ENCODE results near the gene SMCHD1.

Gene SMCHD1

GRCh38 chr18:2774669-2775068, 119.1 kb downstream of the SMCHD1 start:
- no peak overlapping the region for H3K27ac ChIP-seq
- no peak for TF ChIP-seq ZFX (IDR thresholded peaks at IDR 0.05)
- no peak for TF ChIP-seq CTCF (conservative IDR thresholded peaks at IDR 0.05)

- no peak overlapping the region for H3K27ac ChIP-seq
- TF ChIP-seq ZFX (IDR thresholded peaks at IDR 0.05): no peak
- no peak for TF ChIP-seq CTCF (conservative IDR thresholded peaks at IDR 0.05)
Measured at GRCh38 chr18:2776601-2777000, 121.1 kb downstream of the SMCHD1 start.

GRCh38 chr18:2777241-2777640, 121.7 kb downstream of the SMCHD1 start:
- no peak for TF ChIP-seq ZFX (IDR thresholded peaks at IDR 0.05)
- TF ChIP-seq CTCF (conservative IDR thresholded peaks at IDR 0.05): no peak
- H3K27ac ChIP-seq: no peak overlapping the region

- TF ChIP-seq ZFX (IDR thresholded peaks at IDR 0.05) (no peak), CTCF (conservative IDR thresholded peaks at IDR 0.05) (no peak)
- H3K27ac ChIP-seq: no peak overlapping the region
Measured at GRCh38 chr18:2780750-2781149, 125.2 kb downstream of the SMCHD1 start.

GRCh38 chr18:2787225-2787624, 131.7 kb downstream of the SMCHD1 start:
- H3K27ac ChIP-seq: no peak overlapping the region
- TF ChIP-seq CTCF (conservative IDR thresholded peaks at IDR 0.05): no peak
- no peak for TF ChIP-seq ZFX (IDR thresholded peaks at IDR 0.05)

GRCh38 chr18:2792395-2792794, 136.9 kb downstream of the SMCHD1 start:
- no peak overlapping the region for H3K27ac ChIP-seq
- no peak for TF ChIP-seq CTCF (conservative IDR thresholded peaks at IDR 0.05)
- TF ChIP-seq ZFX (IDR thresholded peaks at IDR 0.05): no peak

- no peak overlapping the region for H3K27ac ChIP-seq
- TF ChIP-seq CTCF (conservative IDR thresholded peaks at IDR 0.05) (no peak), ZFX (IDR thresholded peaks at IDR 0.05) (no peak)
Measured at GRCh38 chr18:2794159-2794558, 138.6 kb downstream of the SMCHD1 start.

All from C4-2B (cell line).